MM.1S (cell line): ENCODE measurements around the gene IL24.

ENCODE experiments used
- EZH2 ChIP-seq: fragments of 300-600 bp; sonication (generic); optimal IDR thresholded peaks from 2 replicates; pipeline ENCODE3; 2017; ENCODE audit warnings: low read depth, mild to moderate bottlenecking, antibody characterized with exemption, low read length, mixed read lengths
- TF ChIP-seq, protein P1 (sequence below): fragments of 300-600 bp; sonication (generic); IDR thresholded peaks from 2 replicates; pipeline ENCODE4 v1.5.1; 2016; ENCODE audit warnings: antibody characterized with exemption, low read length, mixed read lengths

DNA sequence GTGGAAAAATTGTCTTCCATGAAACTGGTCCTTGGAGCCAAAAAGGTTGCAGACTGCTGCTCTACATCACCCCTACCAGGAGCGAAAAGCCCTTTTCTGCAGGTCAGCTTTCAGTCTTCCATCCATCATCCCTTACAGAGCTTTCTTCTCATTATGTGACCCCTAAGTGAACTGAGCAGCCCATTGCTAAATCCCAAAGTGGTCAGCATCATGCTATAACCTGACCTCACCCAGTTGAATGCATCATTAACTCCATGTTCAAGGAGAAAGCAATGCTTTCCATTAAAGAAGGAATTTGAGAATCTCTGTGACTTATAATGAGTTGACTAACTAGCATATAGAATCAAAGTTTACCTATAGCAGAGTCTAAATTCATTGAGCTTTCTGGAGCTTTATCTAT is 10.4 kb upstream of the IL24 start:
- TF ChIP-seq, protein P1, sequence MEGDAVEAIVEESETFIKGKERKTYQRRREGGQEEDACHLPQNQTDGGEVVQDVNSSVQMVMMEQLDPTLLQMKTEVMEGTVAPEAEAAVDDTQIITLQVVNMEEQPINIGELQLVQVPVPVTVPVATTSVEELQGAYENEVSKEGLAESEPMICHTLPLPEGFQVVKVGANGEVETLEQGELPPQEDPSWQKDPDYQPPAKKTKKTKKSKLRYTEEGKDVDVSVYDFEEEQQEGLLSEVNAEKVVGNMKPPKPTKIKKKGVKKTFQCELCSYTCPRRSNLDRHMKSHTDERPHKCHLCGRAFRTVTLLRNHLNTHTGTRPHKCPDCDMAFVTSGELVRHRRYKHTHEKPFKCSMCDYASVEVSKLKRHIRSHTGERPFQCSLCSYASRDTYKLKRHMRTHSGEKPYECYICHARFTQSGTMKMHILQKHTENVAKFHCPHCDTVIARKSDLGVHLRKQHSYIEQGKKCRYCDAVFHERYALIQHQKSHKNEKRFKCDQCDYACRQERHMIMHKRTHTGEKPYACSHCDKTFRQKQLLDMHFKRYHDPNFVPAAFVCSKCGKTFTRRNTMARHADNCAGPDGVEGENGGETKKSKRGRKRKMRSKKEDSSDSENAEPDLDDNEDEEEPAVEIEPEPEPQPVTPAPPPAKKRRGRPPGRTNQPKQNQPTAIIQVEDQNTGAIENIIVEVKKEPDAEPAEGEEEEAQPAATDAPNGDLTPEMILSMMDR, result no peak
- TF ChIP-seq EZH2, result no peak
